Keratinocyte (primary cell): Measurements from ENCODE around the gene FES. TPM values are rescaled to one million over a fixed set of nuclear protein-coding genes. Genes with fewer than 3 reads are reported as not detected.

Experiments
- DNase-seq: peaks from one replicate; pipeline ENCODE4 v3.0.0-alpha.2; 2011; ENCODE audit warnings: low read depth, missing footprints, low spot score
- FAIRE-seq: peaks from 2 replicates; lab custom pipeline; 2011; peaks lifted over from hg19 to GRCh38; lab: Jason Lieb, UNC
- H2AFZ ChIP-seq: 2 replicates; pipeline ENCODE4 v1.6.0; 2012; ENCODE audit warnings: low read length, control low read depth, inconsistent platforms; ENCODE audit not compliant: control insufficient read depth
- H3K27ac ChIP-seq: 2 replicates; pipeline ENCODE4 v1.5.1; 2011; ENCODE audit warnings: low read length; ENCODE audit not compliant: control insufficient read depth, insufficient read depth
- H3K27me3 ChIP-seq: 3 replicates; pipeline ENCODE4 v1.6.0; 2011; ENCODE audit warnings: low read length; ENCODE audit not compliant: control insufficient read depth, insufficient read depth; ENCODE audit errors: extremely low read depth
- H3K36me3 ChIP-seq, 2 experiments: 2 replicates in 1 of 2; 3 replicates in 1 of 2; pipeline ENCODE4 v1.5.1; 2011; ENCODE audit warnings: low read length in 2 of 2, mild to moderate bottlenecking in 1 of 2; ENCODE audit not compliant: control insufficient read depth in 2 of 2, insufficient read depth in 2 of 2; ENCODE audit errors: extremely low read depth in 1 of 2
- H3K4me1 ChIP-seq: 3 replicates; pipeline ENCODE4 v1.5.1; 2011; ENCODE audit warnings: low read length; ENCODE audit not compliant: control insufficient read depth, insufficient read depth; ENCODE audit errors: extremely low read depth
- H3K4me2 ChIP-seq: 3 replicates; pipeline ENCODE4 v1.6.0; 2011; ENCODE audit warnings: low read depth, low read length; ENCODE audit not compliant: control insufficient read depth, insufficient read depth; ENCODE audit errors: extremely low read depth
- H3K4me3 ChIP-seq, 3 experiments: fragments of 200-600 bp in 1 of 3; sonication (generic) in 1 of 3; 2 replicates in 2 of 3; 3 replicates in 1 of 3; pipeline ENCODE4 v1.5.1; 2011 to 2016; ENCODE audit warnings: low read length in 3 of 3, mild to moderate bottlenecking in 3 of 3, control low read depth in 2 of 3, inconsistent platforms in 1 of 3, low read depth in 1 of 3, mixed read lengths in 1 of 3, mixed run types in 1 of 3, moderate library complexity in 1 of 3; ENCODE audit not compliant: control insufficient read depth in 2 of 3, insufficient read depth in 2 of 3; ENCODE audit errors: extremely low read depth in 1 of 3
- H3K79me2 ChIP-seq: 2 replicates; pipeline ENCODE4 v1.6.0; 2012; ENCODE audit warnings: low read length; ENCODE audit not compliant: control insufficient read depth, insufficient read depth
- H3K9ac ChIP-seq: 3 replicates; pipeline ENCODE4 v1.6.0; 2011; ENCODE audit warnings: low read length; ENCODE audit not compliant: control insufficient read depth, insufficient read depth; ENCODE audit errors: extremely low read depth
- H3K9me1 ChIP-seq: 3 replicates; pipeline ENCODE4 v1.6.0; 2011; ENCODE audit warnings: low read length; ENCODE audit not compliant: control insufficient read depth, insufficient read depth; ENCODE audit errors: extremely low read depth
- H3K9me3 ChIP-seq: 2 replicates; pipeline ENCODE4 v1.5.1; 2012; ENCODE audit warnings: low read depth, low read length; ENCODE audit not compliant: control insufficient read depth
- H4K20me1 ChIP-seq: 3 replicates; pipeline ENCODE4 v1.6.0; 2011; ENCODE audit warnings: low read length; ENCODE audit not compliant: control insufficient read depth, insufficient read depth; ENCODE audit errors: extremely low read depth
- CTCF ChIP-seq, 3 experiments: IDR thresholded peaks in 1 of 3; conservative IDR thresholded peaks in 1 of 3; optimal IDR thresholded peaks in 1 of 3; 2 replicates in 2 of 3; 3 replicates in 1 of 3; pipeline versions ENCODE3 to v1.5.1; 2011; ENCODE audit warnings: low read length in 3 of 3, mild to moderate bottlenecking in 3 of 3, moderate library complexity in 2 of 3, control low read depth in 1 of 3, inconsistent platforms in 1 of 3; ENCODE audit not compliant: insufficient read depth in 2 of 3; ENCODE audit errors: extremely low read depth in 1 of 3
- EZH2 ChIP-seq: IDR thresholded peaks from one replicate; pipeline ENCODE4 v1.6.1; 2012; ENCODE audit warnings: inconsistent platforms, mild to moderate bottlenecking, low read length, moderate library complexity
- dilution Hi-C: fragments of 300-500 bp; cut with MboI; formaldehyde crosslinking; loops from one replicate; pipeline ENCODE4 v1.7.0; 2020; ENCODE audit warnings: low sequenced_read_pairs; ENCODE audit not compliant: extremely low pct_ligation_motif_present
- polyA plus RNA-seq, 5 experiments: library from polyadenylated mRNA; depleted of rRNA in 3 of 5; stranded (reverse) in 3 of 5; stranded (forward) in 1 of 5; unstranded in 1 of 5; fragments of >200 nt; gene quantifications; 1 replicate in 1 of 5; 2 replicates in 3 of 5; 3 replicates in 1 of 5; pipeline versions ENCODE4 v1.2.1 to v1.2.3, GENCODE V29; 2011 to 2012; ENCODE audit warnings: missing spikeins in 2 of 5, low read depth in 1 of 5, low replicate concordance in 1 of 5

Gene FES
- polyA plus RNA-seq, 1 donor (not counting 4 experiments of a cell fraction or from before 2014, with no cell fraction given) = 0.34 TPM

DNA sequence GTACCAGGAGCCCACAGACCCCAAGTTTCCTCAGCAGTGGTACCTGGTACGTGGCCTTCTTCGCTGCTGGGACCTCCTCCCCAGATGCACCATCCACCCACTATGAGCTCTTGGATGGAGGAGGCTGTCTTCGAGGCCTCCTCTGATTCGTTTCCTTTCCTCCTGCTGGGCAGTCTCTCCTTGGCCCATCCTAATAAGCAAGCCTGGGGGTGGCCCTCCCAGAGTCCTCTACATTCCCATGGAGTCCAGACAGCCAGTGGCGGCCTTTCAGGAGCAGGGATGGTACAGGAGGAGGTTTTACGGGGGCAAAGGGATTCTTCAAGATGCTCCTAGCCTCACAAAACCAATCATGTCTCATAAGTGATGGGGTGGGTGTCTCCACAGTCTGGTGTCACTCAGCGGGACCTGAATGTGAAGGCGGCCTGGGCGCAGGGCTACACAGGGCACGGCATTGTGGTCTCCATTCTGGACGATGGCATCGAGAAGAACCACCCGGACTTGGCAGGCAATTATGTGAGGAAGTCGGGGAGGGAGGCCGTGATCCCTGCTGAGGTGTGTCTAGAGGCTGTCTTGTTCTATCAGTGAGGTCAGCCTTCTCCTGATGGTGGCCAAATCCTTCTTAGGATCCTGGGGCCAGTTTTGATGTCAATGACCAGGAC lies 7.7 kb upstream of the FES start:
- H3K27ac ChIP-seq = no peak overlapping the region
- peaks cover 15 to 35% of the 10 kb centered on the region in 2 experiments for H3K36me3 ChIP-seq
- no peak overlapping the region for H3K4me3 ChIP-seq
- H2AFZ ChIP-seq = no peak overlapping the region
- dilution Hi-C loops = no loop called here
- H3K4me2 ChIP-seq = no peak overlapping the region
- peaks cover 19% of the 10 kb centered on the region for H3K4me1 ChIP-seq
- DNase-seq (no peak), FAIRE-seq (no peak)
- H3K27me3 ChIP-seq = no peaks in the 10 kb centered on the region
- no peak overlapping the region for H3K9ac ChIP-seq
- H3K9me3 ChIP-seq = no peaks in the 10 kb centered on the region
- H3K79me2 ChIP-seq = peaks cover 43% of the 10 kb centered on the region
- no peaks in the 10 kb centered on the region for H4K20me1 ChIP-seq
- H3K9me1 ChIP-seq = no peaks in the 10 kb centered on the region
- TF ChIP-seq CTCF (optimal IDR thresholded peaks at IDR 0.05 in 1 of 3, IDR thresholded peaks at IDR 0.05 in 1 of 3, conservative IDR thresholded peaks at IDR 0.05 in 1 of 3; ENCODE audit: extremely low read depth in 1 of 3, insufficient read depth in 2 of 3, low read length in 3 of 3) = no peak
- no peak for TF ChIP-seq EZH2

- no peak overlapping the region for H3K27ac ChIP-seq
- no peak overlapping the region for H3K9ac ChIP-seq
- H3K4me1 ChIP-seq = peaks cover 19% of the 10 kb centered on the region
- no peak overlapping the region for H2AFZ ChIP-seq
- H3K27me3 ChIP-seq = no peaks in the 10 kb centered on the region
- dilution Hi-C loops = no loop called here
- H3K9me1 ChIP-seq = no peaks in the 10 kb centered on the region
- FAIRE-seq = no peak
- H4K20me1 ChIP-seq = no peaks in the 10 kb centered on the region
- no peak for DNase-seq
- H3K4me2 ChIP-seq = no peak overlapping the region
- H3K36me3 ChIP-seq = peaks cover 15 to 39% of the 10 kb centered on the region in 2 experiments
- H3K79me2 ChIP-seq = peaks cover 37% of the 10 kb centered on the region
- H3K4me3 ChIP-seq = no peak overlapping the region
- no peaks in the 10 kb centered on the region for H3K9me3 ChIP-seq
- TF ChIP-seq CTCF (optimal IDR thresholded peaks at IDR 0.05 in 1 of 3, IDR thresholded peaks at IDR 0.05 in 1 of 3, conservative IDR thresholded peaks at IDR 0.05 in 1 of 3; ENCODE audit: extremely low read depth in 1 of 3, insufficient read depth in 2 of 3, low read length in 3 of 3) (no peak), EZH2 (no peak)
Measured at GRCh38 chr15:90877315-90877714, 7.0 kb upstream of the FES start.
